ENCODE measurements around the gene HDLBP.

Gene HDLBP

DNA sequence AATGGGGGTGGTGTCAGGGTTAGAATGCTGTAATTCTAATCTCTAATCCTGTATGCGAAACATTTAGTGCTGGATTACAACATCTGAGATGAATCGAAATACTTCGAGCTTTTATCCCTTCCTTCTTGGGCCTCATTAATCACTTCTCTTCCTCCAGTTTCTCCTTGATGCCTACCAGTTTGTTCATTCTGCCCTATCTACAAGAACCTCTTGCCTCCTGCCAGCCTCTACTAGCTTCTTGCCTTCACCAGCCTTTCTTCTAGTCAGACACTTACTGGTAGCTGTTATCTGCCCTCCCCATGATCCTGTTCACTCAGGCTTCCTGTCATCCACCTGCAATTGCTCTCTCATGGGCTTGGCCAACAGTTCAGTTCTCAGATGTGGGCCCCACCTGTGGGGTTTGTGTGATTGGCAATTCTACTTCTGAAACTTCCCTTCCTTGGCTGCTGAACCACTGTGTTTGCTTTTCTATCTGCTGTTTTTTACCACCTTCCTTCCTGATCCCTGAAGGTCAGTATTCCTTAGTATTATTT lies 25.2 kb upstream of the HDLBP start:
- no peak for DNase-seq
- TF ChIP-seq CTCF (IDR thresholded peaks at IDR 0.05) = no peak
- Mint-ChIP-seq H3K27ac (peak overlapping the region; percentile 2), H3K36me3 (ENCODE audit: low read depth) (peaks cover 87% of the 10 kb centered on the region), H3K4me1 (no peaks in the 10 kb centered on the region), H3K4me3 (no peak overlapping the region), H3K27me3 (ENCODE audit: low read depth, poor library complexity) (no peaks in the 10 kb centered on the region), H3K9me3 (no peaks in the 10 kb centered on the region)

- H3K27ac Mint-ChIP-seq = peak overlapping the region; percentile 46
- no peak for DNase-seq
- H3K4me1 Mint-ChIP-seq = no peaks in the 10 kb centered on the region
- H3K4me3 Mint-ChIP-seq = no peak overlapping the region
- no peak for TF ChIP-seq CTCF (IDR thresholded peaks at IDR 0.05)
- peaks cover 87% of the 10 kb centered on the region for H3K36me3 Mint-ChIP-seq (ENCODE audit: low read depth)
- no peaks in the 10 kb centered on the region for H3K9me3 Mint-ChIP-seq
- no peaks in the 10 kb centered on the region for H3K27me3 Mint-ChIP-seq (ENCODE audit: low read depth, poor library complexity)
Observed at GRCh38 chr2:241339839-241340630, 24.6 kb upstream of the HDLBP start.

GRCh38 chr2:241334813-241335212 lies 19.3 kb upstream of the HDLBP start:
- no peaks in the 10 kb centered on the region for H3K4me1 Mint-ChIP-seq
- DNase-seq = no peak
- no peaks in the 10 kb centered on the region for H3K27me3 Mint-ChIP-seq (ENCODE audit: low read depth, poor library complexity)
- no peaks in the 10 kb centered on the region for H3K9me3 Mint-ChIP-seq
- no peak for TF ChIP-seq CTCF (IDR thresholded peaks at IDR 0.05)
- no peak overlapping the region for H3K4me3 Mint-ChIP-seq
- no peak overlapping the region for H3K27ac Mint-ChIP-seq
- peaks cover 84% of the 10 kb centered on the region for H3K36me3 Mint-ChIP-seq (ENCODE audit: low read depth)

DNA sequence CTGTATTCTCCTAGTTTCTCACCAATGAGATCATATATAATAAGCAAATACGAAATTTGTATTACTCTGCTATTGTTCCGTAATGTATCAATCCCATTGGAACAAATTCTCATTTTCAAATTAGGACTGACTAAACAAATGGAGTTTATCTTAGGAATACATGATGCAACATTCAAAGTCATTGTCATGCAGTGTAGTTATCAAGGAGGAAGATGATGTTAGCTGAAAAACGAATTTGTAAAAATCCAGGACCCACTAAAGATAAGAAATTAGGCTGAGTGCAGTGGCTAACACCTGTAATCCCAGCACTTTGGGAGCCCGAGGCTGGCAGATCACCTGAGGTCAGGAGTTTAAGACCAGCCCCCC lies 15.1 kb upstream of the HDLBP start:
- no peaks in the 10 kb centered on the region for H3K4me1 Mint-ChIP-seq
- no peaks in the 10 kb centered on the region for H3K27me3 Mint-ChIP-seq (ENCODE audit: low read depth, poor library complexity)
- DNase-seq = no peak
- no peak for TF ChIP-seq CTCF (IDR thresholded peaks at IDR 0.05)
- peaks cover 90% of the 10 kb centered on the region for H3K36me3 Mint-ChIP-seq (ENCODE audit: low read depth)
- peaks cover 9% of the 10 kb centered on the region for H3K9me3 Mint-ChIP-seq
- no peak overlapping the region for H3K27ac Mint-ChIP-seq
- H3K4me3 Mint-ChIP-seq = no peak overlapping the region

- DNase-seq = no peak
- TF ChIP-seq CTCF (IDR thresholded peaks at IDR 0.05) = no peak
- Mint-ChIP-seq H3K9me3 (peaks cover 9% of the 10 kb centered on the region), H3K4me3 (no peak overlapping the region), H3K27ac (peak overlapping the region; percentile 23), H3K4me1 (peaks cover 5% of the 10 kb centered on the region), H3K36me3 (ENCODE audit: low read depth) (peaks cover 89% of the 10 kb centered on the region), H3K27me3 (ENCODE audit: low read depth, poor library complexity) (no peaks in the 10 kb centered on the region)
Observed at GRCh38 chr2:241329669-241330615, 14.5 kb upstream of the HDLBP start.

Measured in nephron progenitor cell (in vitro differentiated cells).